HepG2 (cell line): ENCODE results near the gene KLHL36. TPM values are rescaled to one million over a fixed set of nuclear protein-coding genes. Genes with fewer than 3 reads are reported as not detected.

Experiments
- ATAC-seq: fragments of 200-7000 bp; cut with Tn5 transposase; 3 replicates; pipeline ENCODE4 v1.9.1; 2020; ENCODE audit warnings: mild to moderate bottlenecking, moderate library complexity
- BruUV-seq: library from RNA; stranded (reverse); fragments of 400-500 nt; replicated peaks from 2 replicates; lab custom pipeline; 2021; lab: Mats Ljungman, UMichigan
- CTCF ChIA-PET: fragments of 300-600 bp; formaldehyde crosslinking; extraction: SDS; loops from one replicate; lab custom pipeline; 2021; ENCODE audit warnings: low total read pairs, inconsistent platforms, low intra/inter-chr PET ratio; lab: Yijun Ruan, JAX
- POLR2A ChIA-PET: fragments of 350-600 bp; sonication (Branson Sonifier 250); formaldehyde crosslinking; loops from one replicate; lab custom pipeline; 2020; ENCODE audit warnings: antibody characterized with exemption, inconsistent platforms; lab: Yijun Ruan, JAX
- DNase-seq: peaks from one replicate; pipeline ENCODE4 v3.0.0-alpha.2; 2015; ENCODE audit warnings: low spot score
- FAIRE-seq: peaks from 3 replicates; lab custom pipeline; 2011; peaks lifted over from hg19 to GRCh38; lab: Jason Lieb, UNC
- H2AFZ ChIP-seq: one replicate; pipeline ENCODE4 v1.6.1; 2011; ENCODE audit warnings: low read length, inconsistent platforms
- H3K27ac ChIP-seq: fragments of 300-600 bp; 3 replicates; pipeline ENCODE4 v1.8.0; 2011; ENCODE audit warnings: mixed run types, mild to moderate bottlenecking, mixed read lengths, low read length, inconsistent platforms; ENCODE audit not compliant: insufficient read depth; ENCODE audit errors: extremely low read length
- H3K27me3 ChIP-seq, 2 experiments: fragments of 200-600 bp in 1 of 2; 2 replicates in 1 of 2; 3 replicates in 1 of 2; pipeline versions ENCODE4 v1.6.0 to v1.8.0; 2011; ENCODE audit warnings: low read length in 2 of 2, mild to moderate bottlenecking in 2 of 2, moderate library complexity in 2 of 2, inconsistent platforms in 1 of 2; ENCODE audit not compliant: insufficient read depth in 2 of 2, control insufficient read depth in 1 of 2
- H3K36me3 ChIP-seq, 2 experiments: fragments of 200-600 bp in 1 of 2; replicated peaks in 1 of 2; 2 replicates in 1 of 2; 3 replicates in 1 of 2; pipeline versions ENCODE4 v1.5.1 to v1.8.0; 2011; ENCODE audit warnings: low read length in 2 of 2, inconsistent platforms in 1 of 2; ENCODE audit not compliant: insufficient read depth in 2 of 2, control insufficient read depth in 1 of 2
- H3K4me1 ChIP-seq: 2 replicates; pipeline ENCODE4 v1.5.1; 2012; ENCODE audit warnings: low read length, inconsistent platforms; ENCODE audit not compliant: insufficient read depth
- H3K4me2 ChIP-seq: 2 replicates; pipeline ENCODE4 v1.6.0; 2011; ENCODE audit warnings: low read depth, low read length, inconsistent platforms
- H3K4me3 ChIP-seq, 3 experiments: fragments of 200-600 bp in 1 of 3; sonication (generic), shearing (Covaris generic) in 1 of 3; replicated peaks in 1 of 3; 2 replicates each; pipeline ENCODE4 v1.5.1; 2011 to 2016; ENCODE audit warnings: low read length in 3 of 3, inconsistent platforms in 2 of 3, low read depth in 2 of 3, mild to moderate bottlenecking in 2 of 3, control low read depth in 1 of 3, mixed read lengths in 1 of 3; ENCODE audit not compliant: insufficient read depth in 1 of 3
- H3K79me2 ChIP-seq: one replicate; pipeline ENCODE4 v1.6.1; 2011; ENCODE audit warnings: low read length, inconsistent platforms; ENCODE audit not compliant: insufficient read depth
- H3K9ac ChIP-seq: 2 replicates; pipeline ENCODE4 v1.6.0; 2011; ENCODE audit warnings: mild to moderate bottlenecking, low read depth, low read length, inconsistent platforms; ENCODE audit not compliant: insufficient read depth
- H3K9me3 ChIP-seq: 2 replicates; pipeline ENCODE4 v1.5.1; 2012; ENCODE audit warnings: mild to moderate bottlenecking, low read length
- H4K20me1 ChIP-seq: 2 replicates; pipeline ENCODE4 v1.6.0; 2011; ENCODE audit warnings: inconsistent platforms, mild to moderate bottlenecking, low read length, moderate library complexity; ENCODE audit not compliant: insufficient read depth
- KAT8 ChIP-seq: IDR thresholded peaks from 2 replicates; pipeline ENCODE4 v1.6.1; 2016; ENCODE audit warnings: missing genetic modification reagents, missing compliant biosample characterization
- REXO4 ChIP-seq: sonication (generic); formaldehyde crosslinking; IDR thresholded peaks from 2 replicates; pipeline ENCODE4 v1.8.0; 2022; ENCODE audit warnings: missing genetic modification reagents, mild to moderate bottlenecking, borderline replicate concordance
- RFXAP ChIP-seq: sonication (generic); formaldehyde crosslinking; IDR thresholded peaks from 2 replicates; pipeline ENCODE4 v1.4.0; 2020; ENCODE audit warnings: missing genetic modification reagents, borderline replicate concordance
- SOX6 ChIP-seq, 2 experiments: fragments of 450-650 bp in 1 of 2; sonication (generic) in 1 of 2; formaldehyde crosslinking in 1 of 2; IDR thresholded peaks; 2 replicates each; pipeline versions ENCODE4 v1.4.0 to v1.6.1; 2017 to 2020; ENCODE audit warnings: antibody characterized with exemption in 1 of 2, mild to moderate bottlenecking in 1 of 2, missing genetic modification reagents in 1 of 2
- STAT5B ChIP-seq: sonication (generic); formaldehyde crosslinking; IDR thresholded peaks from 2 replicates; pipeline ENCODE4 v1.4.0; 2020; ENCODE audit warnings: missing genetic modification reagents
- ZNF569 ChIP-seq: sonication (generic); formaldehyde crosslinking; IDR thresholded peaks from 2 replicates; pipeline ENCODE4 v1.5.0; 2020; ENCODE audit warnings: mild to moderate bottlenecking, missing genetic modification reagents, moderate library complexity, borderline replicate concordance
- WGBS: methylation state at CpG from one replicate; pipeline ENCODE4 v1.1.6; 2017; ENCODE audit warnings: low lambda C conversion rate; 5-methylcytosine and 5-hydroxymethylcytosine counted together
- in situ Hi-C: cut with HindIII; loops from 2 replicates; pipeline ENCODE4 v1.10.0; 2017; ENCODE audit warnings: low pct_unique_long_range_greater_than_20kb; ENCODE audit not compliant: extremely low pct_ligation_motif_present
- intact Hi-C: fragments of 100-400 bp; cut with micrococcal nuclease; formaldehyde crosslinking; loops from one replicate; pipeline ENCODE4 v1.10.0; 2022; ENCODE audit not compliant: unreplicated experiment
- polyA plus RNA-seq, 8 experiments: library from polyadenylated mRNA; depleted of rRNA in 3 of 8; stranded (reverse) in 7 of 8; unstranded in 1 of 8; fragments of >200 nt; fragmentation: Illumina TruSeq in 4 of 8; extraction: Trizol in 4 of 8; gene quantifications; 2 replicates each; pipeline versions ENCODE4 v1.2.1 to v1.2.3, GENCODE V29; 2011 to 2016; ENCODE audit warnings: low read depth in 4 of 8, missing spikeins in 1 of 8, mixed read lengths in 1 of 8; ENCODE audit not compliant: insufficient read depth in 1 of 8
- total RNA-seq, 5 experiments: library from RNA; depleted of rRNA; stranded (reverse); fragments of >200 nt; fragmentation: Illumina TruSeq; extraction: Trizol; gene quantifications; 2 replicates each; pipeline ENCODE4 v1.2.3, GENCODE V29; 2016; ENCODE audit warnings: low read depth in 1 of 5
- TF ChIP-seq, protein P1 (sequence below): sonication (generic); formaldehyde crosslinking; IDR thresholded peaks from 2 replicates; pipeline ENCODE4 v1.4.0; 2020; ENCODE audit warnings: mild to moderate bottlenecking, missing genetic modification reagents

KLHL36 gene
- total and polyA plus RNA-seq, 2 of the 13 experiments (the other 11 are each of a cell fraction or from before 2014, with no cell fraction given) = 24.3 to 26.0 TPM

- no peak for FAIRE-seq
- Histone ChIP-seq H3K36me3 (no peaks in the 10 kb centered on the region), H3K9ac (no peak overlapping the region), H3K79me2 (no peaks in the 10 kb centered on the region), H2AFZ (no peak overlapping the region), H4K20me1 (no peaks in the 10 kb centered on the region), H3K4me3 (no peak overlapping the region), H3K4me2 (peak overlapping the region; percentile 69), H3K4me1 (peaks cover 42% of the 10 kb centered on the region), H3K27me3 (peaks cover 0 to 1% of the 10 kb centered on the region in 2 experiments; a peak in 1 of 5 replicates), H3K9me3 (no peaks in the 10 kb centered on the region), H3K27ac (no peak overlapping the region)
- BruUV-seq = no TSS peak
- TF ChIP-seq ZNF569 (CRISPR knock-in tag) (no peak), KAT8 (CRISPR knock-in tag) (no peak), RFXAP (CRISPR knock-in tag) (no peak), SOX6 (IDR thresholded peaks at IDR 0.05) (no peak), SOX6 (CRISPR knock-in tag; IDR thresholded peaks at IDR 0.05) (0 out of 2 replicates have a peak, but pooled peaks have one; percentile 13), REXO4 (no peak), STAT5B (CRISPR knock-in tag) (no peak)
- TF ChIP-seq, protein P1, sequence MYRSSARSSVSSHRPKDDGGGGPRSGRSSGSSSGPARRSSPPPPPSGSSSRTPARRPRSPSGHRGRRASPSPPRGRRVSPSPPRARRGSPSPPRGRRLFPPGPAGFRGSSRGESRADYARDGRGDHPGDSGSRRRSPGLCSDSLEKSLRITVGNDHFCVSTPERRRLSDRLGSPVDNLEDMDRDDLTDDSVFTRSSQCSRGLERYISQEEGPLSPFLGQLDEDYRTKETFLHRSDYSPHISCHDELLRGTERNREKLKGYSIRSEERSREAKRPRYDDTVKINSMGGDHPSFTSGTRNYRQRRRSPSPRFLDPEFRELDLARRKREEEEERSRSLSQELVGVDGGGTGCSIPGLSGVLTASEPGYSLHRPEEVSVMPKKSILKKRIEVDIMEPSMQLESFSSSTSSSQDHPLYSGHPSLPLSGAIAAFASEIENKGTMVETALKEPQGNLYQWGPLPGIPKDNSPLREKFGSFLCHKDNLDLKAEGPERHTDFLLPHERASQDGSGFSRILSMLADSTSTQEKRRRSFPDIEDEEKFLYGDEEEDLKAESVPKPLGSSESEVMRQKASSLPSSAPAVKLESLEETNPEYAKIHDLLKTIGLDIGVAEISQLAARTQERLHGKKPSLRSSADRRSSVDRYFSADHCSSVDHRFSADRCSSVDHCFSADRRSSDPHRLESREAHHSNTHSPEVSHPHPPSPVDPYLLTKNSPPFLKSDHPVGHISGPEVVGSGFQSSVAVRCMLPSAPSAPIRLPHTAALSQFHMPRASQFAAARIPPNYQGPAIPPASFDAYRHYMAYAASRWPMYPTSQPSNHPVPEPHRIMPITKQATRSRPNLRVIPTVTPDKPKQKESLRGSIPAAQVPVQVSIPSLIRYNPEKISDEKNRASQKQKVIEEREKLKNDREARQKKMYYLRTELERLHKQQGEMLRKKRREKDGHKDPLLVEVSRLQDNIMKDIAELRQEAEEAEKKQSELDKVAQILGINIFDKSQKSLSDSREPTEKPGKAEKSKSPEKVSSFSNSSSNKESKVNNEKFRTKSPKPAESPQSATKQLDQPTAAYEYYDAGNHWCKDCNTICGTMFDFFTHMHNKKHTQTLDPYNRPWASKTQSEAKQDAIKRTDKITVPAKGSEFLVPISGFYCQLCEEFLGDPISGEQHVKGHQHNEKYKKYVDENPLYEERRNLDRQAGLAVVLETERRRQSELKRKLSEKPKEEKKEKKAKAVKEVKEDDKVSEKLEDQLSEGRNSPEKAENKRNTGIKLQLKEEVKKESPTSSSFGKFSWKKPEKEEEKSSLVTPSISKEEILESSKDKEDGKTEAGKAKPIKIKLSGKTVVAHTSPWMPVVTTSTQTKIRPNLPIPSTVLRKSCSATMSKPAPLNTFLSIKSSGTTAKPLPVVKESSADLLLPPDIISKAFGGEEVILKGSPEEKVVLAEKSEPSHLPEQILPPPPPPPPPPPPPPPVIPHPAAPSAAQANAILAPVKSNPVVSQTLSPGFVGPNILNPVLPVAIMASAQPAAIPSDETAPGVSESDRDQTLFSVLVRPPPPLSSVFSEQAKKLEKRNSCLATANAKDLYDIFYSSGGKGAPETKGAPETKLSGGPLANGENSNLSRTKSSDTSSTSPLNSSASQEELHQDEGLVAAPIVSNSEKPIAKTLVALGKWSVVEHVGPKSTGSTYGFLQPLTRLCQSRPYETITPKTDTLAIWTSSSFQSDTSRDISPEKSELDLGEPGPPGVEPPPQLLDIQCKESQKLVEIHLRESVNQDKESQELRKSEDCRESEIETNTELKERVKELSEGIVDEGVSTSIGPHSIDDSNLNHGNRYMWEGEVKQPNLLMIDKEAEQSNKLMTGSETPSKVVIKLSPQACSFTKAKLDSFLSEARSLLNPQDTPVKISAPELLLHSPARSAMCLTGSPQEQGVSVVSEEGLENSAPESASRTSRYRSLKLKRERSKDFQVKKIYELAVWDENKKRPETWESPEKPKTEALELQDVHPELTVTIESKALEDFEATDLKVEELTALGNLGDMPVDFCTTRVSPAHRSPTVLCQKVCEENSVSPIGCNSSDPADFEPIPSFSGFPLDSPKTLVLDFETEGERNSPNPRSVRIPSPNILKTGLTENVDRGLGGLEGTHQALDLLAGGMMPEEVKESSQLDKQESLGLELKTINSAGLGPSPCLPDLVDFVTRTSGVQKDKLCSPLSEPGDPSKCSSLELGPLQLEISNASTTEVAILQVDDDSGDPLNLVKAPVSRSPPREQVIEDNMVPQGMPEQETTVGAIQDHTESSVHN = no peak
- DNase-seq = no peak
- WGBS = 30% methylated on average over 6 of the region's 6 CpGs
- ChIA-PET CTCF (no interaction called here), POLR2A (interaction anchor here (1.1 kb wide), 1 partner anchor 15 kb away, joined by 3 read pairs; no protein-coding TSS in a partner anchor)
- in situ Hi-C loops (no loop called here), intact Hi-C loops (no loop called here)
- ATAC-seq = no peak
Observed at GRCh38 chr16:84690088-84690819, 41.9 kb downstream of the KLHL36 start.
